Heart left ventricle (tissue), 13 donors: ENCODE data around the gene RMND5A.

Experiments
- CTCF ChIP-seq, 12 donors: fragments of 200-600 bp; sonication (generic) in 4 of 12; IDR thresholded peaks; one replicate each; pipeline versions ENCODE4 v1.5.0 to v1.8.0; 2018 to 2022; ENCODE audit warnings: antibody characterized with exemption in 12 of 12, mild to moderate bottlenecking in 5 of 12
- POLR2A ChIP-seq, 2 donors: fragments of 450-650 bp; IDR thresholded peaks; one replicate each; pipeline ENCODE4 v1.6.1; 2017; ENCODE audit warnings: antibody characterized with exemption in 2 of 2, mild to moderate bottlenecking in 2 of 2, moderate library complexity in 2 of 2
- donor health status: ischemic (EF 13 %, LVEDD 7.1; RV severe dilation, severe dysfunction).
- donor health status: DM: no; HTN: yes; CAD: no.
- donor health status: DM: no; HTN: no; CAD: no.
- donor health status: ischemic (EF 25% LVEDD 6.9; RV normal size, moderate dysfunction).
- donor health status: ischemic (EF 25% LVEDD 5.7; RV mildly dilated, moderate dysfunction).
- donor health status: ischemic (EF 35%, LVEDD 5.7; RV mildly dilated, moderate dysfunction).
- donor health status: nonischemic (EF 11% LVEDD 7.7; RV severe dilation, severe dysfunction).
- donor health status: DM: yes; HTN: yes; CAD: no.
- donor health status: PGD.
- donor health status: ischemic (EF 29% LVEDD 5.4; RV normal size, mild dysfunction).
- donor health status: nonischemic (EF 23%, LVEDD 6.1; RV moderate dilation, normal function).

DNA sequence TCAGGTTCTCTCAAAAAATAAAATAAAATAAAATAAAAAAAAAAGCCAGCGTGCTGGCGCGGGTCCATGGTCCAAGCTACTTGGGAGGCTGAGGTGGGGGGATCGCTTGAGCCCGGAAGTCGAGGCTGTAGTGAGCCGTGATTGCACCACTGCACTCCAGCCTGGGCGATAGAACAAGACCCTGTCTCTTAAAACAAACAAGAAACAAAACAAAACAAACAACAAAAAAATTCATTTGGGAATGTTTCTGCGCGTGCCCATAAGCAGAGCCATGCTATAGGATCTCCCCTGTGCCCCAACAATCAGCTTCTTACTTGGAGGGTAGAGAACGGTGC, 87.0 kb downstream of the RMND5A start:
- TF ChIP-seq CTCF (IDR thresholded peaks at IDR 0.05) (no peak), POLR2A (IDR thresholded peaks at IDR 0.05) (no peak)
